OCI-LY7 (cell line): ENCODE measurements around the gene FGF7.

ENCODE experiments used
- CTCF ChIP-seq: fragments of 200-600 bp; sonication (generic); conservative IDR thresholded peaks from 2 replicates; pipeline ENCODE4 v1.5.1; 2014; ENCODE audit warnings: mild to moderate bottlenecking, antibody characterized with exemption, low read length, moderate library complexity, mixed read lengths
- EZH2phosphoT487 ChIP-seq: fragments of 200-600 bp; sonication (generic); IDR thresholded peaks from 2 replicates; pipeline ENCODE4 v1.6.1; 2018; ENCODE audit warnings: low read depth, borderline replicate concordance, mild to moderate bottlenecking, mixed run types, antibody characterized with exemption, low read length, moderate library complexity, mixed read lengths

- TF ChIP-seq CTCF (no peak), EZH2phosphoT487 (no peak)
Observed at GRCh38 chr15:49471733-49472132, 48.7 kb downstream of the FGF7 start.
